SK-MEL-5 (cell line): ENCODE data around the gene TMEM204. TPM values are rescaled to one million over a fixed set of nuclear protein-coding genes. Genes with fewer than 3 reads are reported as not detected.

Experiments
- DNase-seq: peaks from one replicate; pipeline ENCODE4 v3.0.0-alpha.2; 2016; ENCODE audit warnings: low read depth, low spot score
- in situ Hi-C: cut with HindIII; loops from 2 replicates; pipeline ENCODE4 v1.10.0; 2016; ENCODE audit warnings: low sequenced_read_pairs, high pct_unique_total_duplicates, low pct_unique_long_range_greater_than_20kb
- total RNA-seq: library from RNA; depleted of rRNA; stranded (reverse); fragments of >200 nt; shearing (Covaris generic); gene quantifications from 2 replicates; pipeline ENCODE4 v1.2.3, GENCODE V29; 2014; rRNA removed

The TMEM204 gene
- total RNA-seq, 1 experiment from 2014 or later, result not detected

DNA sequence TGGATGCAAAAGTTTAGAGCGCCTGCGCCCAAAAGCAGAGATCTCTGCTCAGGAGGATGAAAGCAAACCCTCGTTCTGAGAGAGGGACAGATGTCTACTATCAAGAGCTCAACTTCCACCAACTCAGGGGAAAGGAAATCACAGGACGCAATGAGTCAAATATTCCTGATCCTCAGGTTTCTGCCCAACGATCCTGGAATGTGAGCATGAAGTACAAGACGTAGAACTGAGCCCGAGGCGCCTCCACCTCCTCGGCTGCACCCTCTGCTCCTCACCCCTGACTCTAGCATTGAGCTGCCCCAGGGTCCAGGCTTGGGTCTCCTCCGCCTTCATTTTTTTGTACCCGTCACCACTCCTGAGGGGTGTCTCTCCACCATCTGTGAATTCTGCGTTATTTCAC lies 63.0 kb downstream of the TMEM204 start:
- DNase-seq, result no peak
- in situ Hi-C loops, result no loop called here

DNA sequence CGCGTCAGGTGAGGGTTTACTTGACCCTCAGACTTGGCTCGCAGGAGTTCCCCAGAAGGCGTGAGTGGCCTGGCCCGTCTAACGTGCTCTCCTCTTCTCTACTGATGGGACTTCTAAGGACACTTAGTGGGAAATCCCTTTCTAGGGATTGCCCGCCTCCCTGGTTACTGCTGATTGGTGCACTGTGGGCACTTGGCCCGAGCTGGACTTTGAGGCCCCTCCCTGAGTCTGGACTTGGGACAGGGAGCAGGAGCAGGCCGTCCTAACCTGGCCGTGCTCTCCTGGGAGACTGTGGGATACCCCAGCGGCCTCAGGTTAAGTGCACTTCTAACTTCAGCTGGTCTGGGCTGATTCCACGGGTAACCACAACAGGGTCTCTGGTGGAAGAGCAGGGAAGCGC lies 63.7 kb downstream of the TMEM204 start:
- in situ Hi-C loops, result no loop called here
- no peak for DNase-seq

DNA sequence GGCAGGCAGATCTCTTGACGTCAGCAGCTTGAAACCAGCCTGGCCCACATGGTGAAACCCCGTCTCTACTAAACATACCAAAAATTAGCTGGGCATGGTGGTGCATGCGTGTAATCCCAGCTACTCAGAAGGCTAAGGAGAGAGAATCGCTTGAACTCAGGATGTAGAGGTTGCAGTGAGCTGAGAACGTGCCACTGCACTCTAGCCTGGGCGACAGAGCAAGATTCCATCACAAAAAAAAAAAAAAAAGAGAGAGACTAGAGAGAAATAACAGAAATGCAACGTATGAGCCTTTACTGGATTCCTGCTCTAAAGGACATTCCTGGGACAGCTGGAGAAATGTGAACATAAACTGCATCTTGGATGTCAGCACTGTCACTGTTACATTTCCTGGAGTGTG lies 67.6 kb downstream of the TMEM204 start:
- in situ Hi-C loops, result no loop called here
- DNase-seq, result no peak

DNA sequence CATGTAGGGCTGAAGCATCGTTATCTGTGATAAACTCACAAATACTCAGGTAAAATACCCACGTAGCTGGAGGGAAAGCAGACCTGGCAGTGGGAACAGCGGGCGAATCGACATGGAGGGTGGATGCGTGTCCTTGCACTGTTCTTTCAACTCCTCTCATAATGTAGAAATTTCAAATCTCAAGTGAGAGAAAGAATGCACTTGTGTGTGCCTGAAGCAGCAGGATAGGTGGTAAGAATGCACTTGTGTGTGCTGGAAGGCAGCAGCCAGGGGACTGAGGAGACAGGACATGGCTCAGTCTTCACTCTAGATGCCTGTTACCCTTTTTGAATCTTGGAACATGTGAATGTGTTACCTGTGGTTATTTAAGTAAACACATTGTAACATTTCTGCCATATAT lies 68.0 kb downstream of the TMEM204 start:
- in situ Hi-C loops, result no loop called here
- no peak for DNase-seq

DNA sequence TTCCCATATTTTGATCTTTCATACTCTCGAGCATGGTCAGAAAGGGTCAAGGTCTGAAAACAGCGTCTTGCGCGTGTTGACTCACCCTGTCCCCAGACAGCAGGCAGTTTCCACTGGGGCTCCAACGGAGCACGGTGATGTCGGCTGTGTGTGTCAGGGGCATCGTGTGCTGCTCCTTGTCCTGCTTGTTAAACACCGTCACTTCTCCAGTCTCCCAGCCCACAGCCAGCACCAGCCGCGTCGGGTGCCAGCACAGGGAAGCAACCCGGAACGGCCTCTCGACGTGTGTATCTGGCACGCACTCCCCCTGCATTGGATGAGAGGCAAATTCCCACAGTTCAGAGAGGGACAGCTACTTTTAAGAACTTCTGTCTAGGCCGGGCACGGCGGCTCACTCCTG lies 68.8 kb downstream of the TMEM204 start:
- in situ Hi-C loops, result no loop called here
- no peak for DNase-seq

Other genes with a start within 250 kb of the TMEM204 start
- 55.2 TPM in 2 replicates for gene UBE2I, start 224.0 kb upstream of the TMEM204 start, total RNA-seq
- 1.2 and 3.0 TPM in 2 replicates for gene BAIAP3, start 200.0 kb upstream of the TMEM204 start, total RNA-seq
- gene TSR3, start 181.8 kb upstream of the TMEM204 start, total RNA-seq, result 68.1 and 70.0 TPM in 2 replicates
- gene GNPTG, start 181.7 kb upstream of the TMEM204 start, total RNA-seq, result 102 and 110 TPM in 2 replicates
- gene UNKL, start 119.0 kb upstream of the TMEM204 start, total RNA-seq, result 7.8 and 8.0 TPM in 2 replicates
- gene UQCC4, start 112.9 kb upstream of the TMEM204 start, total RNA-seq, result 15.1 and 18.0 TPM in 2 replicates
- gene PERCC1, start 102.6 kb upstream of the TMEM204 start, total RNA-seq, result not detected in 2 replicates
- 0.40 and 1.0 TPM in 2 replicates for gene CCDC154, start 89.1 kb upstream of the TMEM204 start, total RNA-seq
- 277 and 308 TPM in 2 replicates for gene CLCN7, start 58.6 kb upstream of the TMEM204 start, total RNA-seq
- gene PTX4, start 44.7 kb upstream of the TMEM204 start, total RNA-seq, result not detected in 2 replicates
- gene TELO2, start 40.3 kb upstream of the TMEM204 start, total RNA-seq, result 9.5 and 9.8 TPM in 2 replicates
- gene IFT140, start 78.4 kb downstream of the TMEM204 start, total RNA-seq, result 4.9 and 6.7 TPM in 2 replicates
- gene CRAMP1, start 78.7 kb downstream of the TMEM204 start, total RNA-seq, result 4.7 and 5.4 TPM in 2 replicates
- gene JPT2, start 144.6 kb downstream of the TMEM204 start, total RNA-seq, result 45.5 and 48.5 TPM in 2 replicates
- gene MAPK8IP3, start 172.5 kb downstream of the TMEM204 start, total RNA-seq, result 19.3 and 20.3 TPM in 2 replicates
- gene NME3, start 237.9 kb downstream of the TMEM204 start, total RNA-seq, result 12.2 and 12.9 TPM in 2 replicates
- gene EME2, start 239.1 kb downstream of the TMEM204 start, total RNA-seq, result 4.3 and 8.6 TPM in 2 replicates
- gene MRPS34, start 239.5 kb downstream of the TMEM204 start, total RNA-seq, result 102 TPM in 2 replicates
- 12.8 and 13.1 TPM in 2 replicates for gene SPSB3, start 248.9 kb downstream of the TMEM204 start, total RNA-seq
- gene NUBP2, start 249.3 kb downstream of the TMEM204 start, total RNA-seq, result 57.9 and 58.1 TPM in 2 replicates